ENCODE measurements around the gene OR5H15.
"Not testable (repeated sequence)": the region's sequence is repeated elsewhere in the genome, so short reads cannot be mapped to it uniquely, and the experiment has no call there.

Gene OR5H15

GRCh38 chr3:98151241-98151640 is 15.3 kb upstream of the OR5H15 start:
- TF ChIP-seq, protein P1, sequence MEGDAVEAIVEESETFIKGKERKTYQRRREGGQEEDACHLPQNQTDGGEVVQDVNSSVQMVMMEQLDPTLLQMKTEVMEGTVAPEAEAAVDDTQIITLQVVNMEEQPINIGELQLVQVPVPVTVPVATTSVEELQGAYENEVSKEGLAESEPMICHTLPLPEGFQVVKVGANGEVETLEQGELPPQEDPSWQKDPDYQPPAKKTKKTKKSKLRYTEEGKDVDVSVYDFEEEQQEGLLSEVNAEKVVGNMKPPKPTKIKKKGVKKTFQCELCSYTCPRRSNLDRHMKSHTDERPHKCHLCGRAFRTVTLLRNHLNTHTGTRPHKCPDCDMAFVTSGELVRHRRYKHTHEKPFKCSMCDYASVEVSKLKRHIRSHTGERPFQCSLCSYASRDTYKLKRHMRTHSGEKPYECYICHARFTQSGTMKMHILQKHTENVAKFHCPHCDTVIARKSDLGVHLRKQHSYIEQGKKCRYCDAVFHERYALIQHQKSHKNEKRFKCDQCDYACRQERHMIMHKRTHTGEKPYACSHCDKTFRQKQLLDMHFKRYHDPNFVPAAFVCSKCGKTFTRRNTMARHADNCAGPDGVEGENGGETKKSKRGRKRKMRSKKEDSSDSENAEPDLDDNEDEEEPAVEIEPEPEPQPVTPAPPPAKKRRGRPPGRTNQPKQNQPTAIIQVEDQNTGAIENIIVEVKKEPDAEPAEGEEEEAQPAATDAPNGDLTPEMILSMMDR (IDR thresholded peaks at IDR 0.05; ENCODE audit: insufficient read depth, missing control alignments), result no peak
- no peak for DNase-seq (ENCODE audit: insufficient read length, low spot score)
- FAIRE-seq, result no peak

- FAIRE-seq, result no peak
- TF ChIP-seq, protein P1 (IDR thresholded peaks at IDR 0.05; ENCODE audit: insufficient read depth, missing control alignments), result no peak
- DNase-seq (ENCODE audit: insufficient read length, low spot score), result no peak
These were observed 4.6 kb downstream of the OR5H15 start for GRCh38 chr3:98171071-98171470.

DNA sequence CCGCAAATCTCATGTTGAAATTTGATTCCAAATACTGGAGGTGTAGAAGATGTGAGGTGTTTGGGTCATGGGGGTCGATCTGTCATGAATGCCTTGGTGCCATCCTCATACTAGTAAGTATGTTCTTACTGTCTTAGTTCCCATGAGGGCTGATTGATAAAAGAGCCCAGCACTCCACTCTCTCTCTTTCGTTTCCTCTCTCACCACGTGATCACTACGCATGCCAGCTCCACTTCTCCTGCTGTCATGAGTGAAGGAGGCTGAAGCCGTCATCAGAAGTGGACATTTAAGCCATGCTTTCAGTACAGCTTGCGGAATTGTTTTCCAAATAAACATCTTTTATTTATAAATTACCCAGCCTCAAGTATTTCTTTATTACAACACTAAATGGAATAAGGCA is 6.1 kb downstream of the OR5H15 start:
- TF ChIP-seq, protein P1 (IDR thresholded peaks at IDR 0.05; ENCODE audit: insufficient read depth, missing control alignments), result no peak
- DNase-seq (ENCODE audit: insufficient read length, low spot score) (no peak), FAIRE-seq (no peak)

DNA sequence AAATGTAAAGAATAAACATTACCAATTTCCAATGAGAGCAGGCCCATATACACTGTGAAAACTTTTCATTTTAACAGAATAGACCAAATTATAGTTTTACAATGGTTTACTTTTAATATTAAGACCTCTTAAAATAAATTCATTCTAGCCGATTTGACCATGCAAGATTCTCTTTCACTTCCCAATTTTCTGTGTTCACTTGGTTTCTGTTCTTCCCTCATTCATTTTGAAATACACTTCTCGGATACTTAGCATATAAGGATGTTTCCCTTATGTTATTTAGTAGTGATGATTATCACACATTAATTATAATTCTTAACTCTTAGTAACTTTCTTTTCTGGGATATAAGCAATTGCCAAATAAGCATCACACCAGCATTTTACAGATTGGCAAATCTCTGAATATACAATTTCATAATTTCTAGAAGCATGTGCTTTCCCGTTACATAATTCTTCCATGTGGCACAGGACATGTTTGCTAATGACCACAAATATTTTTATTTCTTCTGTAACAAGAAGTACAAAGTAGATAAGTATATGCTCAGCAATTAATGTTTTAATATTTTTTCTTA is 13.9 kb downstream of the OR5H15 start:
- no peak for FAIRE-seq

DNA sequence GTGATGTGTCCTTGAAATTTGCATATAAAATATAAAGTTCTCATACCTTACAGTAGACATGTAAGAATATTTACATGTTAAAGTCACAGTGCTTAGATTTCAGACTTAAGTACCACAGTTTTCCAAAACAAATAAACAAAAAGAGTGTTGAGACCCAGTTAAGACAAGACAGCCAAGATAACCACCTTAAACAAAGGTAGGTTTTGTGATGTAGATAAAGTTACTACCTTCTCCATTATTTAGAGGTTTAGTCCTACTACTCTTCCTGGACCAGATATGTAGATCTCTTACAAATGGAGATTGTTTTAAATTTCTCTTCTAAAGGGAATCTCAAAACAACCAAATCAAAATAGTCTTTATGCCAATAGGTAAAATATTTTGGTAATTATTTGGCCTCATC is 15.7 kb downstream of the OR5H15 start:
- FAIRE-seq (no peak), DNase-seq (ENCODE audit: insufficient read length, low spot score) (no peak)
- TF ChIP-seq, protein P1 (IDR thresholded peaks at IDR 0.05; ENCODE audit: insufficient read depth, missing control alignments), result no peak

More for the DNA sequence above, 13.9 kb downstream of the OR5H15 start:
- TF ChIP-seq, protein P1 (IDR thresholded peaks at IDR 0.05; ENCODE audit: insufficient read depth, missing control alignments), result no peak
- DNase-seq (ENCODE audit: insufficient read length, low spot score), result no peak

DNA sequence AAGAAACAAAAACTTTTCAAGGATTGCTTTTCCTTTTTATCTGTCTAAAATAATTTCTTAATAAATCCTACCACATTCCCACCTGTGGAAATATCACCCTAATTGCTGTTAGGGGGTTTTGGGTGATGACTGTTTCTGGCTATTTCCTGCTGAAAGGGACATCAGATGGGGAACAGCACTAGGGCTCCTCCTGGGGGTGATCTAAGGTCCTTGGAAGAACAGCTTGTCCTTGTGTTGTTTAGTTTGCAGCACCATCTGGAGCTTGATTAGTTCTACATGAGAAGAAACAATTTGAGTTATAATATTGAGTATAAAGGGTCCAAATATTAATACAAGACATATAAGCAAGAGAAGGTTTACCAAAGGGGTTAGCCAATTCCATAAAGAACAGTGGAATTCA is 18.7 kb downstream of the OR5H15 start:
- FAIRE-seq, result no peak
- no peak for DNase-seq (ENCODE audit: insufficient read length, low spot score)
- TF ChIP-seq, protein P1 (IDR thresholded peaks at IDR 0.05; ENCODE audit: insufficient read depth, missing control alignments), result no peak

GRCh38 chr3:98188545-98188944 is 22.0 kb downstream of the OR5H15 start:
- TF ChIP-seq, protein P1 (IDR thresholded peaks at IDR 0.05; ENCODE audit: insufficient read depth, missing control alignments), result no peak
- FAIRE-seq (no peak), DNase-seq (ENCODE audit: insufficient read length, low spot score) (no peak)

DNA sequence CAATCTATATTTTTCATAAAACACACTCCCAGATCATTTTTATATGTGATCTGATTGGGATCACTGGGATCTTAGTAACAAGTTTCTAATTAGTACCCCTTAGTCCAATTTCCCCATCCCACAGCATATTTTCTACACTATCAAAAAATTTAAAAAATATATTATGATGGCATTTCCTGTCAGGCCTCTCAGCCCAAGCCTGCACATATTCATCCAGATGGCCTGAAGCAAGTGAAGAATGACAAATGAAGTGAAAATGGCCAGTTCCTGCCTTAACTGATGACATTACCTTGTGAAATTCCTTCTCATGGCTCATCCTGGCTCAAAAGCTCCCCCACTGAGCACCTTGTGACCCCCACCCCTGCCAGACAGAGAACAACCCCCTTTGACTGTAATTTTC is 24.4 kb downstream of the OR5H15 start:
- not testable (repeated sequence) for FAIRE-seq; DNase-seq (ENCODE audit: insufficient read length, low spot score)

DNA sequence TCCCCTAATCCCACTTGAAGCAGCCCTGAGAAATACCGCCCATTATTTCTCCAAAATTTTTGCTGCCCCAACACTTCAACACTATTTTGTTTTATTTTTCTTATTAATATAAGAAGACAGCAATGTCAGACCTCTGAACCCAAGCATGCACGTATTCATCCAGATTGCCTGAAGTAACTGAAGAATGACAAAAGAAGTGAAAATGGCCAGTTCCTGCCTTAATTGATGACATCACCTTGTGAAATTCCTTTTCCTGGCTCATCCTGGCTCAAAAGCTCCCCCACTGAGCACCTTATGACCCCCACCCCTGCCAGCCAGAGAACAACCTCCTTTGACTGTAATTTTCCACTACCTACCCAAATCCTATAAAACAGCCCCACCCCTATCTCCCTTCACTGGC is 29.8 kb downstream of the OR5H15 start:
- FAIRE-seq, result not testable (repeated sequence)

More for the DNA sequence above, 29.8 kb downstream of the OR5H15 start:
- not testable (repeated sequence) for DNase-seq (ENCODE audit: insufficient read length, low spot score)
